Fibroblast of villous mesenchyme (primary cell): Measurements from ENCODE around the gene USP32. TPM values are rescaled to one million over a fixed set of nuclear protein-coding genes. Genes with fewer than 3 reads are reported as not detected.
"Not testable (repeated sequence)": the region's sequence is repeated elsewhere in the genome, so short reads cannot be mapped to it uniquely, and the experiment has no call there.

ENCODE experiments used
- DNase-seq: peaks from one replicate; pipeline ENCODE4 v3.0.0-alpha.2; 2010; ENCODE audit warnings: low read depth
- H3K4me3 ChIP-seq: 2 replicates; pipeline ENCODE4 v1.5.1; 2011; ENCODE audit warnings: low read depth, mild to moderate bottlenecking, low read length
- CTCF ChIP-seq: IDR thresholded peaks from 2 replicates; pipeline ENCODE4 v1.5.1; 2012; ENCODE audit warnings: low read depth, mild to moderate bottlenecking, low read length; ENCODE audit not compliant: insufficient read depth
- total RNA-seq: library from RNA; depleted of rRNA; stranded (reverse); fragments of >200 nt; gene quantifications from 2 replicates; pipeline ENCODE4 v1.2.3, GENCODE V29; 2012

USP32 gene
- total RNA-seq, 1 donor: 95.4 TPM

DNA sequence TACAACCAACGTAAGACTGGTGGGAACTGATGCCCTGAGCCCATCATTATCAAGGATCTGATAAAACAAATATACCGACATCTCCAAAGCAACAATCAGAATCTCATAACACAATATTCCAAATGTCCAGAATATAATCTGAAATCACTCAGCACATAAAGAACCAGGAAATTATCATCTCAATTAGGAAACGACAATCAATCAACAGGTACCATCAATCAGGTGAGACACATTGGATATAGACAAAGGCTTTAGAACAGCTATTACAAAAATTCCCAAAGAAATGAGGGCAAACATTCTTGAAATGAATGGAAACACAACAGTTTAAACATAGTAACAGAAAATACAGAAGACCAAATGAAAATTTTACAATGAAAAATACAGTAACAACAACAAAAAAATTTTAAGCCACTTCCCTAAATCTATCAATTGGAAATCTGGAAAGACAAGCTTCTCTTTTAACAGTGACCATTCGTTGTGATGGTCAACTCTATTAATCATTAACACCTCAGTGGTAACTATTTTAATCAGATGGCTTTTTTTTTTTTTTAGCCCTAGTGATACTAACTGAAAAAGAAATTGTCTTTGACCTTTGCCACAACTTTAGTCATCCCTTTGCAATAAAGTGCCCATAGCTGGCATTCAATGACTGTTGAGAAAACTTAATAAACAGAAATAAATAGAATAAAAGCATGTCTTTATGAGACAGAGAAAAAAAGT lies 70.4 kb downstream of the USP32 start:
- DNase-seq: no peak
- TF ChIP-seq CTCF: no peak

DNA sequence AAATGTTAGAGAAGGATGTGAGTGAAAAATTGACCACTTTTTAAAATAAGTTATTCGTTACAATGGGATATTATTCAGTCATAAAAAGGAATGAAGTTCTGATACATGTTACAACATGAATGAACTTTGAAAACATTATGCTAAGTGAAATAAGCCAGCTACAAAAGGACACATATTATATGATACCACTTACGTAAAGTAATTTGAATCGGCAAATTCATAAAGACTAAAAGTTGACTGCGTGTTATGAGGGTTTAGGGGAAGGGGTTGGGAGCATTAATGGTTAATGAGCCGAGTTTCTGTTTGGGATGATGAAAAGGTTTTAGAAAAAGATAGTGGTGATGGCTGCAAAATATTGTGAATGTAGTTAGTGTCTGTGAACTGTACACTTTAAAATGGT lies 73.1 kb downstream of the USP32 start:
- no peak for DNase-seq
- no peak for TF ChIP-seq CTCF
- H3K4me3 ChIP-seq: no peak overlapping the region

More for the DNA sequence above, 70.4 kb downstream of the USP32 start:
- H3K4me3 ChIP-seq: no peak overlapping the region

DNA sequence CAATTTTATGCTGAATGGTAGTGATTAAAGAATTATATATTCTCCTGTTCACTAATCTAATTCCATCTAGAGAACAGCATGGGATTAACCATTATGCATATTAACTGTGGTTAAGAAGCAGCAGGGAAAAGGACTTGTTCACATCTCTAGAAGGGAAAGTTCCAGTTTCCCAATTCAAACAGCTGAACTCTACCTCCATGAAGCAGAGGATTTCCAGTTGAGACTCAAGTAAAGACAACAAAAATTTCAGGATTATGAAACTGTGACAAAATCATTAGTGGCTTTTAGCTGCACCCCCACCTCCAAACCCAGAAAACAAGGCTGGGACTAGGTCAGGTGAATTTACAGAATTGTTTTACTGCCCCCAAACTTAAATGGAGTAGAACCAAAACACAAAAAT lies 73.6 kb downstream of the USP32 start:
- TF ChIP-seq CTCF: no peak
- H3K4me3 ChIP-seq: no peak overlapping the region
- no peak for DNase-seq

- peak; percentile 16 for TF ChIP-seq CTCF
- DNase-seq: no peak
- no peak overlapping the region for H3K4me3 ChIP-seq
Observed at GRCh38 chr17:60315650-60316049, 76.3 kb downstream of the USP32 start.

DNA sequence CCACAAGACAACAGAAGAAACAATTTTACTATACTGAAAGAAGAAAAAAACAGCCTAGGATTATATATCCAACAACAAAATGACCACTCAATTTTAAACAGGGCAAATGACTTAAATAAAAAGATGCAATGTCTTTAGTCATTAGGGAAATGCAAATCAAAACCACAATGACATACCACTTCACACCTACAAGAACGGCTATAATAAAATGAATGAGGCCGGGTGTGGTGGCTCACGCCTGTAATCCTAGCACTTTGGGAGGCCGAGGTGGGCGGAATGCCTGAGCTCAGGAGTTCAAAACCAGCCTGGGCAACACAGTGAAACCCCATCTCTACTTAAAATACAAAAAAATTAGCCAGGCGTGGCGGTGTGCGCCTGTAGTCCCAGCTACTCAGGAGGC lies 77.0 kb downstream of the USP32 start:
- H3K4me3 ChIP-seq, DNase-seq: not testable (repeated sequence)

DNA sequence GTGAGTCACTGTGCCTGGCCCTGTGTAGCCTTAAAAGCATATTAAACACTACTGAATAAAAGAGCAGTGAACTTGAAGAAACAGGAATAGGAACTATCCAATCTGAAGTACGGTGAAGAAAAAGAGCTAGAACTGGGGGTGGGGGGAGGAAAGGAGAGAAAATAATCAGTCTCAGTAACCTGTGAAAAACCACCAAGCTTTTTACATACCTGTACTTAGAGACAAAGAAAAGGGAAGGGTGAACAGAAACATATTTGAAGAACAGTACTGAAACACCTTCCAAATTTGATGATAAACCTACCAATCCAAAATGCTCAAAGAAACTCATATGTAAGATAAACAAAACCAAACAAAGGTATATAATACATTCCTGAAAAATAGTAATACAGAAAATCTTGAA lies 77.5 kb downstream of the USP32 start:
- TF ChIP-seq CTCF: no peak
- DNase-seq: no peak
- H3K4me3 ChIP-seq: no peak overlapping the region

GRCh38 chr17:60311936-60312335 lies 80.0 kb downstream of the USP32 start:
- DNase-seq: no peak
- no peak overlapping the region for H3K4me3 ChIP-seq
- no peak for TF ChIP-seq CTCF
